ENCODE data around the gene TOMT. TPM values are rescaled to one million over a fixed set of nuclear protein-coding genes. Genes with fewer than 3 reads are reported as not detected.
"Not testable (repeated sequence)": the region's sequence is repeated elsewhere in the genome, so short reads cannot be mapped to it uniquely, and the experiment has no call there.

TOMT gene
- polyA plus RNA-seq, 10 donors: not detected

- DNase-seq: no peak
Observed at GRCh38 chr11:72124046-72124445, 18.3 kb downstream of the TOMT start.

GRCh38 chr11:72125956-72126355, 20.2 kb downstream of the TOMT start:
- no peak for DNase-seq

- no peak for DNase-seq
Observed at GRCh38 chr11:72127923-72128322, 22.2 kb downstream of the TOMT start.

GRCh38 chr11:72129381-72129780, 23.7 kb downstream of the TOMT start:
- DNase-seq: no peak

- no peak for DNase-seq
Observed at GRCh38 chr11:72132646-72133045, 26.9 kb downstream of the TOMT start.

GRCh38 chr11:72135473-72135872, 29.7 kb downstream of the TOMT start, which contains the start of gene FOLR3:
Gene FOLR3 (plus strand): TSS chr11:72135725. CDS start chr11:72135953, 228 bp downstream.
- DNase-seq: not testable (repeated sequence)

GRCh38 chr11:72135891-72136683, 30.4 kb downstream of the TOMT start:
- DNase-seq: no peak

GRCh38 chr11:72136684-72137262, 31.0 kb downstream of the TOMT start:
- DNase-seq: no peak

GRCh38 chr11:72138821-72139390, 33.2 kb downstream of the TOMT start:
- DNase-seq: no peak

GRCh38 chr11:72139500-72139899, 33.8 kb downstream of the TOMT start:
- no peak for DNase-seq

- DNase-seq: no peak
Observed at GRCh38 chr11:72140661-72141060, 34.9 kb downstream of the TOMT start.

GRCh38 chr11:72141066-72141465, 35.3 kb downstream of the TOMT start:
- peak in 1 of 3 donors; percentile 78 for DNase-seq

GRCh38 chr11:72142086-72142485, 36.4 kb downstream of the TOMT start:
- not testable (repeated sequence) for DNase-seq

GRCh38 chr11:72142543-72142942, 36.8 kb downstream of the TOMT start:
- not testable (repeated sequence) for DNase-seq

GRCh38 chr11:72144807-72145565, 39.3 kb downstream of the TOMT start:
- DNase-seq: peak in 1 of 3 donors; percentile 46

GRCh38 chr11:72146625-72147024, 40.9 kb downstream of the TOMT start:
- DNase-seq: peak in 1 of 3 donors; percentile 4

GRCh38 chr11:72150882-72151281, 45.2 kb downstream of the TOMT start:
- DNase-seq: no peak

- DNase-seq: not testable (repeated sequence)
Observed at GRCh38 chr11:72153874-72154273, 48.1 kb downstream of the TOMT start.

GRCh38 chr11:72154816-72155215, 49.1 kb downstream of the TOMT start:
- no peak for DNase-seq

- DNase-seq: no peak
Observed at GRCh38 chr11:72155751-72156150, 50.0 kb downstream of the TOMT start.

GRCh38 chr11:72157131-72157530, 51.4 kb downstream of the TOMT start:
- no peak for DNase-seq
